GM18909 (cell line): Measurements from ENCODE around the gene UGT1A3.

ENCODE experiments used
- ATAC-seq: cut with Tn5 transposase; IDR thresholded peaks from one replicate; pipeline ENCODE4 v1.9.1; 2021; ENCODE audit warnings: mild to moderate bottlenecking; ENCODE audit not compliant: unreplicated experiment, poor library complexity

The UGT1A3 gene

GRCh38 chr2:233792720-233793119, 63.9 kb downstream of the UGT1A3 start:
- no peak for ATAC-seq

DNA sequence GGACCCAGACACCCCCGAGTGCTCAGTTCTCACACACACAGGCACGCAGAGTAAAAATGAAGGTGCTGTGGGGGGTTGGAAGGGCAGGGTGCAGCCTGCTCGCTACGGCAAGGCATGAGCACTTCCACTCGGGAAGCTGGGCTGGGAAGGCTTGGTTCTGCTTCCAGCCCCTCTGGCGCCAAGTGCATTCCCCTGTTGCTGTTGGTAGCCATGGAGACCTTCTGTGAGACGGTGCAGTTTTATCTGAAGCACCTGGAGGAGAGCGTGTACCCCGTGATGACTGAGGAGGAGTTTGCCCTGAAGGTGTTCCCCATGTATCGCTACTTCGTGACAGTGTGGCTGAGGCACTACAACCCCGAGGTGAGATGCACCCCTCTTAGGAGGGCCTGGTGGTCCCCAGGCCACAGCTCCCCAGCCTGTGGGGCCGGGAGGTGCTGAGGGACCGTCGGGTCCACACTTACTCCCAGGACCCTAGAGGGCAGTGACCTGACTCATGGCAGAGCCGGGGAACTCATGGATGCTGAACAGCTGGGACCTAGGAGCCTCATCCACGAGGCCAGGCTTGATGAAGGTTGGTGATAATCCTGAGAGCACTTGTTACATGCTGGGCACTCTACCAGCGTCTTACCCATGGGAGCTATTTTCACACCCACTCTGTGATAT, 64.8 kb downstream of the UGT1A3 start:
- no peak for ATAC-seq

GRCh38 chr2:233794128-233794658, 65.4 kb downstream of the UGT1A3 start:
- ATAC-seq = no peak

- ATAC-seq = no peak
Observed at GRCh38 chr2:233795735-233796171, 66.9 kb downstream of the UGT1A3 start.

DNA sequence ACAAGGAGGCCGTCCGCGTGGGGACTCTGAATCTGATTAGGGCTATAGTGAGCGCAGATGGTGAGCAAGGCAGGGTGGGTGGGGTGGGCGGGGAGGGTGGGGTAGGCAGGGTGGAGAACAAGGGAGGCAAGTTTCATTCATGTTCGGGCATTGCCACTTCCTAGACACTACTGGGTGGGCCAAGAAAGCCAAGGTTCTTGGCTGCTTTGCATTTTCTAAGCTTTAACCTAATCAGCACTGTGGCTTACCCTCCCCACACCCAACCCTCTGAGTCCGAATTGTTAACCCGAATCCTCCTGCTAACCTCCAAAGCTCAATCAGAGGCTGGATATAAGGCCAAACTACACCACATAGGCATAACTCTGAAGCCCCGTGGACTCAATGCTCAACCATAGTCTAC, 67.4 kb downstream of the UGT1A3 start:
- ATAC-seq = no peak

- no peak for ATAC-seq
Observed at GRCh38 chr2:233798335-233799086, 69.7 kb downstream of the UGT1A3 start.

DNA sequence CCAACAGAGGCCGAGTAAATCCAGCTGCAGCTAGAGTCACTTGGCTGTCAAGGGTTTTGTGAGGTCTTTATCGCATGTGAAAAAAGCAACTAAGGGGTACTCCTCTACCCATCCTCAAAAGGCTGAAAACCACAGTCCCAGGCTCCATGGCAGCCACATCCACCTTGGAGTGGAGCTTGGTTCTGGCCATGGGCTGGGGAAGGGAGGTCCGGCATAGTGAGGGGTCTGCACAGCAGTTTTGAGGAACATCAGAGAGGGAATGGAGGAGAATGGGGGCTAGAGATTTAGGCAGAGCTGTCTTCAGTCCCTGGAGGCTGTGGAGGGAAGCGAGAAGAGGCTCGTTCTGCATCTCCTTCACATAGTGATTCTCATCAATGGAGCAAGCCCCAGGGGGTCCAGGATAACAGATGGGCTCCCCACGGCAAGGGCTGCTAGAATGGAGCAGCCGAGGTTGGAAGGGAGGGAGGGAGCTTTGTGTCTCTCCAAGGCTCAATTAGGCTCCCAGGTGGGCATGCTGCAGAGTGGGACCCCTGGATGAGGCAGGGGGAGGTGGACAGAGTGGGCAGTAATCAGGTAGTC, 70.3 kb downstream of the UGT1A3 start:
- no peak for ATAC-seq

- no peak for ATAC-seq
Observed at GRCh38 chr2:233799716-233800115, 70.9 kb downstream of the UGT1A3 start.

GRCh38 chr2:233800208-233800607, 71.4 kb downstream of the UGT1A3 start:
- no peak for ATAC-seq

DNA sequence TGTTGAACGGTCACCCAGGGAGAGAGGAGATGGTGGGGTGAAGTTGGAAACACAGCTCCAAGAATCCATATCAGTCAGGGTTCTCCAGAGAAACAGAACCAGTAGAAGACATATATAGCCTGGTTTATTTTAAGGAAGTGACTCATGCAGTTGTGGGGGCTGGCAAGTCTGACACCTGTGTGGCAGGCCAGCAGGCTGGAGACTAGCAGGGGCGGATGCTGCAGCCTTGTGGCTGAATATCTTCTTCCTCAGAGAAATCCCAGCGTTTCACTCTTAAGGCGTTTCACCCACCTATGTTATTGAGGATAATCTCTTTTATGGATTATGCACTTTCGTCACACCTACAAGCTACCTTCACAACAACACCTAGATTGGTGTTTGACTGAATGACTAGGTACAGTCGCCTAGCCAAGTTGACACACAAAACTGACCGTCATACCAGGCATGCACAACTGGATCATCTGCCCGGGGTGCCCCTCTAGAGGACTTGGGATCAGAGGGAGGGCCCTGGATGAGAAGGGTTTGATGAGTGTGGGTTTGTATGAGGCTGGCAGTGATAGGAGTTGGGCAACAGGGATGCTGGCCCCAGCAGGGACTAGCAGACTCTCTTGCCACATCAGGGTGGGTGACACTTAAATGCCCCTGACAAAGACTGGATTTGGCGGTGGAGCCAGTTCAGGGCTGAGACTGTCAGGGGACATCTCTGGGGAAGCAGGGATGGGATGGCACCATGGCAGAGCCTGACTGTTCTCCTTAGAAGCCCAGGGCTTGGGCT, 72.7 kb downstream of the UGT1A3 start:
- no peak for ATAC-seq

DNA sequence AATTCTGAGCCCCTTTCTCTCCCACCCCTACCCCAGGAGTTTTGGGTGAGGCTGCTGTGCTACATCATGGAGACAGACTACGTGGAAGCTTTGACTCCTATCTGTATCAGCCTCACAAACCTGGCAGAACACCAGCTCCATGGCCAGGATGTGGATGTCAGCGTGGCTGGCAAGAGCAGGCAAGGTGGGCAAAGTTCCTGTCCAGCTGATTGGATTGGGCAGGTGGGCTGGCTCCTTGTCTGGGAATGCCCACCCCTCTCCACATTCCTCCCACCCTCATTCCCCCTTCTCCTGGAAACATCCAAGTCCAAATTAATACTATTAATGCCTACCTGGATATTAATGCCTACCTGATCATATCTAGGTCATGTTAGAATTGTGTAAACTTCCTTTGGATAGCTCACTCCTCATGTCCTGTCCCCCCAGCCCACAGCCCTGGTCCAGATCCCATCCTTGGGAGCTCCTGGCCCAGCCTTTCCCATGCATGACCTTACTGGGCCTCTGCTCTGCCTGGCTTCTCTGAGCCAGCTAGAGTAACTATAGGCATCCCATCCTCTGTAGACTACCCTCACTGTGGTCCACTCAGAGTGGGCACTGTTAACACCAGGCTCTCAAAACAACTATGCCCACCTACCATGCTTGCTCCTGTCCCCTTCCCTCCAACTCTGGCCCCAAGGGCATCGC, 73.4 kb downstream of the UGT1A3 start:
- no peak for ATAC-seq

GRCh38 chr2:233803292-233803911, 74.6 kb downstream of the UGT1A3 start:
- ATAC-seq = no peak

- ATAC-seq = no peak
Observed at GRCh38 chr2:233803994-233804393, 75.2 kb downstream of the UGT1A3 start.

DNA sequence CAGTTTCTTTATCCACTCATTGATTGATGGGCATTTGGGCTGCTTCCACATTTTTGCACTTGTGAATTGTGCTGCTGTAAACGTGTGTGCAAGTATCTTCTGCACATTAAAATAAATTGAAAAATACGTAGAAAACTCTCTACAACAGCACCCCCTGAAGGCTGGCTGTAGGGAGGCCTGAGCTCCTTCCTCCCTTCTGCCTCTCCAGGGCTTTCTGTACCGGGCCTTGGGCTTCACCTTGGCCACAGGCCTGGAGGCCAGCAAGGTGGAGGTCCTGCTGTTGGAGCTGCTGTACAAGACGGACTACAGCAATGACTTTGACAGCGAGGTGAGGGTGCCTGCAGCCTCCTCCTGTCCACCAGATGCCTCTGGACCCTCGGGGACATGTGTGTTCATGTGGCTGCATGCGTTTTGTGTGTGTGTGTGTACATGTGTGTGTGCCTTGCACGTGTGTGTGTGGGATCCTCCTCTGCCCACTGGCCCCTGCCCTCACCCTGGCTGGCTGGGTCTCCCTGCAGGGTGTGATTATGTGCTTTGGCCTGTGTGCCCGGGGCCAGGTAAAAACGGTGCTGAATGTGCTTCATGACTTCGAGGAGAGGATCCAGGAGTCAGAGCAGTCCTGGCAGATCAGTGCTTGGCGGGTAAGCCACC, 78.5 kb downstream of the UGT1A3 start:
- ATAC-seq = no peak

GRCh38 chr2:233807966-233808935, 79.4 kb downstream of the UGT1A3 start:
- ATAC-seq = no peak

- no peak for ATAC-seq
Observed at GRCh38 chr2:233810385-233810784, 81.5 kb downstream of the UGT1A3 start.

GRCh38 chr2:233811087-233811486, 82.2 kb downstream of the UGT1A3 start:
- no peak for ATAC-seq

GRCh38 chr2:233811732-233812131, 82.9 kb downstream of the UGT1A3 start:
- ATAC-seq = no peak
